Stimulated activated CD4-positive, alpha-beta T cell treated with anti-CD3 and anti-CD28 coated beads, Interleukin-2, amount 100 ng/mL, for 48 hours (primary cell): ENCODE results near the gene ST6GALNAC2.
A peak's percentile ranks its signal among the peaks of the same experiment; 100 is the strongest.

Experiments used
- DNase-seq, 2 donors: peaks; one replicate each; pipeline ENCODE4 v3.0.0-alpha.2; 2020

The ST6GALNAC2 gene

GRCh38 chr17:76553178-76553908, 32.3 kb downstream of the ST6GALNAC2 start:
- no peak for DNase-seq

- no peak for DNase-seq
These were observed 34.0 kb downstream of the ST6GALNAC2 start for GRCh38 chr17:76551685-76552084.

- no peak for DNase-seq
These were observed 34.7 kb downstream of the ST6GALNAC2 start for GRCh38 chr17:76550712-76551615.

GRCh38 chr17:76549539-76549938, 36.1 kb downstream of the ST6GALNAC2 start:
- no peak for DNase-seq

GRCh38 chr17:76549215-76549518, 36.5 kb downstream of the ST6GALNAC2 start:
- DNase-seq = no peak

- no peak for DNase-seq
These were observed 37.1 kb downstream of the ST6GALNAC2 start for GRCh38 chr17:76548378-76549214.

GRCh38 chr17:76547642-76548202, 37.9 kb downstream of the ST6GALNAC2 start:
- DNase-seq = no peak

GRCh38 chr17:76547183-76547641, 38.4 kb downstream of the ST6GALNAC2 start:
- peak; percentile 41 to 42 for DNase-seq

GRCh38 chr17:76546556-76547182, 39.0 kb downstream of the ST6GALNAC2 start:
- DNase-seq = no peak

- no peak for DNase-seq
These were observed 39.6 kb downstream of the ST6GALNAC2 start for GRCh38 chr17:76545918-76546555.

GRCh38 chr17:76544546-76545365, 40.9 kb downstream of the ST6GALNAC2 start:
- DNase-seq = no peak

- no peak for DNase-seq
These were observed 41.7 kb downstream of the ST6GALNAC2 start for GRCh38 chr17:76543826-76544545.

GRCh38 chr17:76543482-76543825, 42.2 kb downstream of the ST6GALNAC2 start:
- no peak for DNase-seq

- no peak for DNase-seq
These were observed 42.7 kb downstream of the ST6GALNAC2 start for GRCh38 chr17:76542984-76543383.

GRCh38 chr17:76542566-76542971, 43.1 kb downstream of the ST6GALNAC2 start:
- DNase-seq = no peak

GRCh38 chr17:76541739-76542454, 43.8 kb downstream of the ST6GALNAC2 start:
- DNase-seq = no peak

- no peak for DNase-seq
These were observed 45.0 kb downstream of the ST6GALNAC2 start for GRCh38 chr17:76540381-76541300.

GRCh38 chr17:76539631-76540271, 45.9 kb downstream of the ST6GALNAC2 start, which contains the start of gene PRCD:
PRCD (plus strand) TSS chr17:76540044; CDS start chr17:76540142, 98 bp downstream.
- no peak for DNase-seq
